Motor neuron (in vitro differentiated cells): Measurements from ENCODE around the gene ZMYM2. TPM values are rescaled to one million over a fixed set of nuclear protein-coding genes. Genes with fewer than 3 reads are reported as not detected.

Experiments used
- ATAC-seq, 8 experiments: fragments of 200-7000 bp; cut with Tn5 transposase; replicated peaks in 6 of 8; 2 replicates each; pipeline ENCODE4 v1.8.0; 2021; ENCODE audit warnings: mild to moderate bottlenecking in 8 of 8, moderate library complexity in 8 of 8
- H3K27ac ChIP-seq, 2 donors: fragments of 250-450 bp; sonication (Bioruptor Pico); 2 replicates each; pipeline ENCODE4 v1.9.0; 2021; ENCODE audit warnings: antibody characterized with exemption in 2 of 2, mild to moderate bottlenecking in 2 of 2, moderate library complexity in 1 of 2
- H3K4me1 ChIP-seq, 2 donors: fragments of 250-450 bp; sonication (Bioruptor Pico); replicated peaks in 1 of 2; 2 replicates each; pipeline ENCODE4 v1.6.1; 2021; ENCODE audit warnings: antibody characterized with exemption in 2 of 2, mild to moderate bottlenecking in 2 of 2, moderate library complexity in 1 of 2
- H3K4me3 ChIP-seq, 5 donors: fragments of 250-450 bp; sonication (Bioruptor Pico); 2 replicates each; pipeline ENCODE4 v1.9.0; 2021; ENCODE audit warnings: antibody characterized with exemption in 5 of 5, mild to moderate bottlenecking in 5 of 5, moderate library complexity in 4 of 5
- WGBS, 10 experiments: fragments of 450-650 bp; shearing (Covaris generic); methylation state at CpG; one replicate each; pipeline ENCODE4 v1.0.0; 2022; 5-methylcytosine and 5-hydroxymethylcytosine counted together
- in situ Hi-C, 9 experiments: fragments of 400-800 bp; cut with MboI; loops; one replicate each; pipeline ENCODE4 v1.15.0; 2021; ENCODE audit warnings: low sequenced_read_pairs in 9 of 9, low pct_unique_long_range_greater_than_20kb in 2 of 9; ENCODE audit not compliant: unreplicated experiment in 9 of 9
- total RNA-seq, 8 experiments: library from RNA; unstranded; fragments of 300-600 nt; gene quantifications; 2 replicates each; pipeline versions ENCODE4 v1.2.3 to v1.2.4, GENCODE V29; 2022

ZMYM2 gene
- 10 to 100 TPM; 45.5 to 97.6 (median 77.7) TPM for total RNA-seq

DNA sequence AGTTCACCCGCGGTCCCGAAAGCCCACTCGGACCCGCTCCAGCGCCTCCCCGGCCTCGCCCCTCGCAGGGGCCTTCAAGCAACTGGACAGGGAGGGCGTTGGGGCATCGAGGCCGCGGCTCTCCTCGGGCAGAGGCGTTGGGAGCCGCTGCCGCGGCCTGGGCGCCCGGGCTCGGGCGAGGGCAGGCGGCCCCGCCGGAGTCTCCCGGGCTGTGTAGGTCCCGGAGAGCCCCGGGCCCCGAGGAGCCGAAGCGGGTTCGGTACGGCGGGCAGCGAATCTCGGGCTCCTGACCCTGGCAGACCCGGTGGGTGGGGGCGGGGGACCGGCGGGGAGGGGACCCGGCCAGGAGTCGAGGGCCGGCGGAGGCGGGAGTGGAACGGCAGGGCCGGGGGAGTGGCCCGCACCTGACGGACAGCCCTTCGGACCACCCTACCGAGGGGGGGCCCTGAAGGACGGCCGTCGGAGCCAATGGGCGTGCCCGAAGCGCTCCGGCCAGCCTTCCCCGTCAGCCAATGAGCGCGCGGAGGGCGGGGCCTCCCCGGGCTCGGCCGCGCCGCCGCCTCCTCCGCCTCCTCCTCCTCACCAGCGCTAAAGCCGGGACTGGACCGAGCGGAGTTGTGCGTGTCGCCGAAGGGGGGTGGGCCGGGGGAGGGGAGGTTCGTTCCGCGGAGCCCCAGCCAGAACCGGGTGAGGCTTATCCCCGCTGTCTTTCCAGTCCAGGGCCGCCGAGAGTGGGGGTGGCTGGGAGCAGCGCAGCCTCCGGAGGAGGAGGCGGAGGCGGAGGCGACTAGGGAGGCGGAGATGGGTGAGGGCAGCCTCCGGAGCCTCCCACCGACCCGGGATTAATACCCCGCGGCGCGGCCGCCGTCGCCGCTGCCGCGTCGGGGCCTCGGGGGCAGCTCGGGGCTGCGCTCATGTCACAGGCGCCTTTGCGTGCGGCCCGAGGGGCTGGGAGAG lies at the start of gene ZMYM2:
Gene ZMYM2, plus strand, starts transcription at position 573 of the 957 bp plus-strand sequence. CDS start 34,346 bp downstream, outside the sequence.
- H3K4me1 ChIP-seq = peaks cover 11 to 24% of the 10 kb centered on the region in 2 donors
- peak within 1 kb of the TSS; percentile 64 to 99 (median 81) for H3K4me3 ChIP-seq
- in situ Hi-C loops = no loop called here
- WGBS, 10 experiments = no CpG with 5 or more reads among the region's 112 CpGs
- H3K27ac ChIP-seq = peak within 1 kb of the TSS; percentile 91 to 95
- ATAC-seq = peak; percentile 80 to 96 (median 93)

DNA sequence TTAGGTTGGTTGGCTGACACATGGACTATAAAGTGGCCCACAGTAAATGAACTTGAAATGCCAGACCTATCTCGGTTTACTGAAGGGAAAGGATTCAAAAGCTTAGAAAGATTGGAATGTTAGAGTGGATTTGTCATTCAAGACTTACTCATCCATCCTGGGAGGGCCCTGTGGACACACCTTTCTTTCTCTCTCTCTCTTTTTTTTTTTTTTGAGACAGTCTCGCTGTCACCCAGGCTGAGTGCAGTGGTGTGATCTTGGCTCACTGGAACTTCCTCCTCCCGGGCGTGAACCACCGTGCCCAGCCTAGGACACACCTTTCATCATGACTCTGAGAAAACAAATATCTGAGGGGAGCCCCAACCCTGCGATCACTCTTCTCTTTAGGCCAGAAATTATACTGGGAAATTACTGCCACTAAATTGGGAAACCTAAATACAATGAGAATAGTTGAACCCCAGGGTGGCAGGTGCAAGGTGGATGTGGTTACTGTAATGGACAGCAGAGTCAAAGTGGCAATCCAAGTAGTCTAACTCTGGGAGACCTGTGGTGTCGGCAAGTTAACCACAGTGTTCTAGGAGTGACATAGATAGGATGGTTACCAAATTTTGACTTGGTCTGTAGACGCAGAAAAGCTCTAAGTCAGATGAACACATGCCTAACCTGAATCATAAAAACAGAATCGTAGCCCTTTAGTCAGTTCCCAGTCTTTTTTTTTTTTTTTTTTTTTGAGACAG lies 48.0 kb upstream of the ZMYM2 start:
- no peak overlapping the region for H3K27ac ChIP-seq
- in situ Hi-C loops = no loop called here
- WGBS, 10 experiments = 60 to 100% (median 79%) methylated on average over 2 to 6 of the region's 9 CpGs; no CpG with 5 or more reads in 1 of the 10 experiments
- no peak overlapping the region for H3K4me3 ChIP-seq
- peak in 2 of 8 experiments; percentile 90 to 98 for ATAC-seq
- H3K4me1 ChIP-seq = no peaks in the 10 kb centered on the region

DNA sequence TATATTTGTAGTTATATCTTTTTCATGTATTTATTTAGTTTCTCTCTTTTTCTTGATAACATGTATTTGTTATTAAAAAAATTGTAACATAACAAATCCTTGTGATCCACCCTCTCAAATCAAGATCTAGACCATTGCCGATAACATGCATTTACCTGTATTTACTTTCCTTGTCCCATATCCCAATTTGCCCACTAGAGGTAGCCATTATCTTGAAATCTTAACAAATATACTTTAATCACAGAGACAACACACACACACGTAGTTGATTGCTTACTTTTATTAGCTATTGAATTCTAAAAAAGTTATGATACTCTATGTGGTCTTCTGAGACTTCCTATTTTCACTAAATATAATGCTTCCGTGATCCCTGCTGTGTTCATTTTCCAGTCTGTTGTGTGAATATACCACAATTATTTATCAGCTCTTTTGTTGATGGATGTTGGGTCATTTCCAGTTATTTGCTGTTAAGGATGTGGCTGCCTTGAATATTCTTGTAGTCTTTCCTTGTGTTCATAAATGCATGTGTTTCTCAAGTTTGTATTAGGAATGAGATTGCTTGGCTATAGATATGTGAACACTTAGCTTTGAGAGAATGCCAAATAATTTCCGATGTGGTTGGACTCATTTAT lies 31.3 kb upstream of the ZMYM2 start:
- WGBS, 10 experiments = 0 to 70% (median 57%) methylated on average over 2 to 4 of the region's 4 CpGs
- Histone ChIP-seq H3K4me3 (no peak overlapping the region), H3K27ac (no peak overlapping the region), H3K4me1 (no peaks in the 10 kb centered on the region)
- in situ Hi-C loops = no loop called here
- peak in 3 of 8 experiments; percentile 34 to 61 (median 58) for ATAC-seq

DNA sequence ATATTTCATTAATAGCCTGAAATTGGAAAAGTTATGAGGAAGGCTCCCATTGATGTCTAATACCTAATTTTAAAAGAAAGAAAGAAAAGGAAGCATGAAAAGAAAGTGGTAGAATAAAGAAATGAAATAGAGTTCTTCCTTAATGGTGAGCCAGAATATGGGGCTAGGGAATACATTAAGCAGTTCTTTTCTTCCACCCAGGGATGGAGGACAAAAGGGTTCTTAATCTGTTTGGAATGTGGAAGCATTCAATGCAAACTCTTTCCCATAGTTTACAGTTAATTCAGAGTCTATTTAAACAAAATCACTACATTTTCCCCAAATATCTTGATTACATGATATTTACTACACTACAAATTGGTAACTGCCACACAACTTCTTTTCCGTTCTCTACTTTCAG lies 18.4 kb upstream of the ZMYM2 start:
- 11 to 100% (median 92%) methylated on average over 1 of the region's 1 CpG; no CpG with 5 or more reads in 2 of the 10 experiments for WGBS, 10 experiments
- in situ Hi-C loops = no loop called here

DNA sequence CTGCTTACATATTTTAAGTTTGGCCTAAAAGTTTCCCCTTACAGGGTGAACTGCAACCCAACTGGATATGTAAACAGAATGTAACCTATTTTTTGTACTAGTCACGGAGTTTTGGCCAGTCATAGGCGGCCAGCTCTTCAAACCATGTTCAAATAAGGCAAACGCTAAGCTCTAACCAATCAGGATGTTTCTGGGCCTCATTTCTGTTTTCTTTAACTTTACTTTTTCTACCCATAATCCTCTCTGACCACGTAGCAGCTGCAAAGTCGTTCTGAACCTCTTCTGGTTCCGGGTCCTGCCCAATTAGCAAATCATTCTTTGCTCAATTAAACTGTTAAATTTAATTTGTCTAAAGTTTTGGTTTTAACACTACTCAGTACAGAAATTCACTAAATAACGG lies 8.2 kb upstream of the ZMYM2 start:
- WGBS, 10 experiments = 28 to 87% (median 84%) methylated on average over 4 to 7 of the region's 7 CpGs
- in situ Hi-C loops = no loop called here

More for the DNA sequence above, 18.4 kb upstream of the ZMYM2 start:
- H3K27ac ChIP-seq = no peak overlapping the region
- H3K4me3 ChIP-seq = no peak overlapping the region
- H3K4me1 ChIP-seq = no peaks in the 10 kb centered on the region
- ATAC-seq = no peak

DNA sequence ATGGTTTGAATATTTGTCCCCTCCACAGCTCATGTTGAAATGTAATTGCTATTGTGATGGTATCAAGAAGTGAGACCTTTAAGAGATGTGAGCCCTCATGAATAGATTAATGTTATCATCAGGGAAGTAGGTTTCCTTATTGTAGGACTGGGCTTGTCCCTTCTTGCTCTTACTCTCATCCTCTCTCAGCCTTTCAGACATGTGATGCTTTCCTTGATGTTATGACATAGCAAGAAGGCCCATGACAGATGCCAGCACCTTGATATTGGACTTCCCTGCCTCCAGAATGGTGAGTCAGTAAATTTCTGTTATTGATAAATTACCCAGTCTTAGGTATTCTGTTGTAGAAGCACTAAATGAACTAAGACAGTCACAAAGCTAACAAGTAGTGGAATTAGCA lies 5.7 kb upstream of the ZMYM2 start:
- no peak overlapping the region for H3K27ac ChIP-seq
- ATAC-seq = no peak
- H3K4me3 ChIP-seq = no peak overlapping the region
- peaks cover 0 to 3% of the 10 kb centered on the region in 2 donors for H3K4me1 ChIP-seq
- in situ Hi-C loops = no loop called here

More for the DNA sequence above, 8.2 kb upstream of the ZMYM2 start:
- Histone ChIP-seq H3K4me3 (no peak overlapping the region), H3K27ac (no peak overlapping the region), H3K4me1 (no peaks in the 10 kb centered on the region)
- no peak for ATAC-seq

DNA sequence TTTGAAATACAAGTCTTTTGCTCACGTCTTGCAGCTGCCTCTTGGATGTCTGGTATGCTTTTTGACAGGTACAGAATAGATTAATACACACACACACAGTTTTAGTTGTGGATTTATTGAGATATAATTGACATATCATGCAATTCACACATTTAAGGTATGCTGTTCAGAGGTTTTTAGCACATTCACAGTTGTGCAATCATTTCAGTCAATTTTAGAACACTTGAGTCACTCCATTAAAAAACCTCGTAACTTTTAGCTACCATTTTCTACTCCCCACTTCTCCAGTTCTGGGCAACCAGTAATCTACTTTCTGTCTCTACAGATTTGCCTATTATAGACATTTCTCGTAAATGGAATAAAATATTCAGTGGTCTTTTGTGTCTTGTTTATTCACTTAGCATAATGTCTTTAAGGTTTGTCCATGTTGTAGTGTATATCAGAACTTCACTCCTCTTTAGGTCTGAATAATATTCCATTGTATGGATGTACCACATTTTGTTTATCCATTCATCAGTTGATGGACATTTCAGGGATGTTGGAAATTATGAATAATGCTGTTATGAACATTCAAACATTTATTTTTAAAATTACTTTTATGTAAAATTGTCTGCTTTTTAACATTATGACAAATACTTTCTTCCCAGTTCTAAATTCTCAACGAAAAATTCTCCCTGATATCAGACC lies 2.5 kb upstream of the ZMYM2 start:
- in situ Hi-C loops = no loop called here
- no peak overlapping the region for H3K27ac ChIP-seq
- H3K4me3 ChIP-seq = no peak overlapping the region
- H3K4me1 ChIP-seq = peaks cover 3 to 8% of the 10 kb centered on the region in 2 donors
- ATAC-seq = no peak
- WGBS, 10 experiments = 72 to 100% (median 98%) methylated on average over 1 to 3 of the region's 4 CpGs

DNA sequence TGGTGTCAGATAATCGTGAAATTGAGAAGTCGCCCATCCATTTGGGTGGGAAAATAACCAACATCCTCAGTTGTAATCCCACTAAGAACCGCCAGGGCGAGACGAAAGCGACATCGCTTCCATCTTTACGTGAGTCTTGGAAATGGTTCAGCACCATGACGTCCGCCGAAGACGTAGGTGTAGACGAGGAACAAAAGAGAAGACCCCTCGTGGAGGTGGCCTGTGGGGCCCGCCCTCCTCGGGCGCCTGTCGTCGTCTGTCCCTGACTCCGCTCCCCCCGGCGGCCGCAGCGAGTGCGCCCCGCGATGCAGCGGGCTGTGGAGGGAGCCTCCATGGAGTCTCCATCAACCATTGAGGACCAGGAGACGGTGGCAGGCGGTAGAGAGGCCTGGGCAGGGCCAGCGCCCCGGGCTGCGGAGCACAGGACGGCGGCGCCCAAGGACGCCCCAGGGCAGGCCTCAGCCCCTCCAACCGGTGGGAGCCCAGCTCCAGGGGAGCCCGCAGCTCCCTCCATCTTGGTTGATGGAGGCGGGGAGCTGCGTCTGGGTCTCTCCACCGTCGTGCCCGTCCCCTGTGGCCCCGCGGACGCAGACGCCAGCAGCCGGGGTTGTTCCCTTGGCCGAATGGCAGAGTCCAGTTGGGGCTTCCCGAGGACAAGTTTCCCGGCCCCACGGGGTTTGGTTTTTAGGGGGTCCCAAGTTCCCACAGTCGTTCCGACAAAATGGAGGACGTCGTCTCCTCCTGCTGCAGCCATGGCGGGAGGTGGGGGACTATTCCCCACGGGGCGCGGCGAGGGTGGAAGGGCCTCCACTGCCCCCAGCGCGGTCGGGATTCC lies 990 bp upstream of the ZMYM2 start:
- Histone ChIP-seq H3K27ac (peak overlapping the region; percentile 77 to 86), H3K4me1 (peaks cover 7 to 19% of the 10 kb centered on the region in 2 donors), H3K4me3 (peak overlapping the region; percentile 64 to 99 (median 81))
- 0 to 67% (median 43%) methylated on average over 2 to 18 of the region's 65 CpGs; no CpG with 5 or more reads in 3 of the 10 experiments for WGBS, 10 experiments
- peak in 2 of 8 experiments; percentile 4 for ATAC-seq
- in situ Hi-C loops = no loop called here

DNA sequence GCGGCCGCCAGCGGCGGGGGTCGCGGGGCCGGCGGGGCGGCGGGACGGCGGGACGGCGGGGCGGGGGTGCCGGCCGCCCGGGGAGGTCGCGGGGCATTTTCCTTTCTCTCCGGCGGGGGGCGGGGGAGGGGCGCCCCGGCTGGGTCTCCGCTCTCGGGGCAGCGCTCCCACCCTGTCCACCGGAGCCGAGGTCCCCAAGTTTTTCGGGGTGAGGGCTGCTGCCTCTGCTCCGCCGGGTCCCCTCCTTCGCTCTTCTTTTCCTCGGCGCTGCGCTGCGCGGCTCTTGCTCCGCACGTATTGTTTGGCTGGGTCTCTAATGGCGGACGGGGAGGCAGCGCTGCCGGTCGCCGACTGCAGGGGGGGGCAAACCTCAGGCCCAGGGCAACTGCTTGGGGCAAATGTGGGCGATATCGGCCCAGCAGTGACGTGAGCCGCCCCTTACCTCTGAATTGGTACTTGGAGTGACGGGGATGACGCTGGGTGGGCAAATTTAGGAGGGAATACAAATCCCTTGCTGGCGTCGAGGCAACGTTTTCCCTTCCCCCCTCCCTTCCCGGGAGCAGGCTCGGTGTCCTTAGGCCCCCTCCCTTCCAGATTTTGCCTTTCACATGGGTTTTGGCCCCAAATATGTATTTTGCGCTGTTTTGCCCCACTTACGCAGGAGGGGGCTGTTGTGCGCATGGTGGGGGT lies 759 bp downstream of the ZMYM2 start:
- Histone ChIP-seq H3K4me1 (peaks cover 11 to 26% of the 10 kb centered on the region in 2 donors), H3K27ac (peak overlapping the region; percentile 91 to 95), H3K4me3 (peak overlapping the region; percentile 64 to 99 (median 81))
- ATAC-seq = peak in 7 of 8 experiments; percentile 1 to 6 (median 3)
- WGBS, 10 experiments = 0% methylated on average over 2 to 11 of the region's 61 CpGs; no CpG with 5 or more reads in 6 of the 10 experiments
- in situ Hi-C loops = no loop called here

DNA sequence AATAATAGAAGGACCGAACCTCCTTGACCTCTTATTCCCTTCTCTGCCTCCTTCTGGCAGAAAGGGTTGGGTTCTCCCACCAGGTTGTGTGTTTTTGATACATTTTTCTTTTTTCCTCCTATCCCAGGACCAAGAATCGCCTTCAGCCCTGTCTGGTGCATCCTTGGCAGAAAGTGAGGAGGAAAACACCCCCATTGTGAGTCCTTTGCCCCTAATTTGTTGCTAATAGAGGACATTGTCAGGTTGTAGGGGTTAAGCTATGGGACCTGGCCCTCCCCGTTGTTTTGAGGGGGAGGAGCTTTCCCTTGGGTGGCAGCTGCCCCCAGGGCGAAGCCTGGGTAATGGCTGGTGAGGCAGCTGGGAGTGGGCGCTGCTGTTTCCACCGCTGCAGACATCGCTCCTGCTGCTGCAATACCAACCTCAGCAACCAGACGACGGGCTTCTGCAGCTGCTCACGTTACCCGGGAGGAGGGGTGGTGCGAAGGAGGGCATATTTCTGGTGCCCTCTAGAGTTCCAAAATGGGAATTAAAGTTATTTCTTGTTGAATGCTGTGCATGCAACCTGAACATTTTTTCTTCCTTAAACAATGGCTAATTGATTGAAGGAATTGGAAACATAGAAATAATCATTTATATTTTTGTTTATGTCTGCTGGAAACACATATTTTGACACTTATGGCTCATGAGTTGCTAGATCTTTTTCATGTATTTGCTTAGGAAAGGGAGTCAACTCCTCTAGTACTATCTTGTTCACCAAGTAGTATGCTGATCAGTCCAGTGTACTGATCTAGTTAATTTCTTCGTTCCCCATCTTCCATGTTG lies 1.5 kb downstream of the ZMYM2 start:
- 0 to 5% (median 0%) methylated on average over 1 to 11 of the region's 13 CpGs for WGBS, 10 experiments
- in situ Hi-C loops = no loop called here
- ATAC-seq = peak; percentile 10 to 53 (median 40)

DNA sequence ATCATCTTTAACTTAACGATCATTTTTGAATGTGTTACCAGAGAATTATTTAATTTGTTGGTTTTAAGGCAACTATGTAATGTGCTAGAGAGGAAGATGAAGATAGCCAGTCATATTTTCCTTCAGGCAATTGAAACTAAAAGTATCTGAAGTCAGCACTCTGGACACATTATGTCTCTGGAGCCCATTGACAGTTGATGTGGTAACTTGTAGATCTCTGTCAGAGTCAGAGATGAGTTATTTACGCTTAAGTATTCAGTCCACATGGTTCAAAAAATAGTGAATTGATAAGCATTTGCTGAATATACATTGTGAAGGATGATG lies 2.1 kb downstream of the ZMYM2 start:
- H3K4me1 ChIP-seq = peaks cover 11 to 26% of the 10 kb centered on the region in 2 donors
- peak overlapping the region; percentile 64 to 99 (median 81) for H3K4me3 ChIP-seq
- ATAC-seq = no peak
- in situ Hi-C loops = no loop called here
- H3K27ac ChIP-seq = no peak overlapping the region
- 0 to 86% (median 59%) methylated on average over 1 to 2 of the region's 2 CpGs; no CpG with 5 or more reads in 2 of the 10 experiments for WGBS, 10 experiments

More for the DNA sequence above, 1.5 kb downstream of the ZMYM2 start:
- Histone ChIP-seq H3K4me3 (peak overlapping the region; percentile 64 to 99 (median 81)), H3K27ac (peak overlapping the region; percentile 91 to 95), H3K4me1 (peaks cover 11 to 26% of the 10 kb centered on the region in 2 donors)
